ENCODE measurements around the gene CD3G. TPM values are rescaled to one million over a fixed set of nuclear protein-coding genes. Genes with fewer than 3 reads are reported as not detected.

CD3G gene
- total RNA-seq, 1 donor from 2014 or later, result 2.2 TPM

DNA sequence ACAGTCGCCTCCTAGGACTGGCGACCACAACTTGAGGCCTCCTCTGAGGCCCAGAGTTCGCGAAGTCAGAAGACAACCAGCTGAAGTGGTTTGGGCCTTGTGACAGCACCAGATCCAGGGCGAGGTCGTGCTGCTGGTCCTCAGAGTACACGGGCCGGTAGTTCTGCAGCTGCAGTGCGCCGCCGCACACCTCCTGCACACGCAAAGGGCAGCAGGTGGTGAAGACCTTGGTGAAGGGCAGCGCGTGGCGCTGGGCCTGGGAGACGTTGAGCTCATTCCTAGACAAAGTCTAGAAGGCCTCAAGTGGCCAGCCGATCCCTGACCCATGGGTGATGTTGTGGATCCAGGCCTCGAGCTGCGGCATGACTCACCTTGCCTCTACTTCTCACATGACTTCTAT lies 21.4 kb upstream of the CD3G start:
- no peak for TF ChIP-seq POLR2A (IDR thresholded peaks at IDR 0.05)
- no peak for TF ChIP-seq CTCF (IDR thresholded peaks at IDR 0.05)
- TF ChIP-seq POLR2AphosphoS5 (IDR thresholded peaks at IDR 0.05; ENCODE audit: insufficient read depth in 1 of 2, low read depth in 1 of 2), result no peak
- Histone ChIP-seq H3K27ac (no peak overlapping the region), H3K27me3 (no peaks in the 10 kb centered on the region), H3K4me1 (no peaks in the 10 kb centered on the region), H3K4me3 (no peak overlapping the region), H3K9me3 (no peaks in the 10 kb centered on the region), H3K36me3 (no peaks in the 10 kb centered on the region)
- DNase-seq (ENCODE audit: extremely low spot score in 2 of 2), result no peak
- intact Hi-C loops (cut with DNase I), result no loop called here

DNA sequence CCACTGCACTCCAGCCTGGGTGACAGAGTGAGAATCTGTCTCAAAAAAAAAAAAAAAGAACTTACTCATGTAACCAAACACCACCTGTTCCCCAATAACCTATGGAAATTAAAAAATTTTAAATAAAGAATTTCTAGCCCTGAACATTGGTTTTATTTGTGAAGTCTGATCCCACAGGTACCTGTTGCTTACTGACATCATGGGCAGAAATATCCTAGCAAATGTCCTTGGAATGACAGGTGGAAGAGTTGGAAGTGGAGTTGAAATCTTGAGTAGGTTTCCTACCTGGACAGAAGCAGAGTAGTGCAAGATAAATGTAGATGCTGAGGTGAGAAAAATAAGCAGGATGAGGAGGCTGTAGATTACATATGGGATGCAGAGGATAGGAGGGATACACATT lies 18.9 kb upstream of the CD3G start:
- H3K27me3 ChIP-seq, result no peaks in the 10 kb centered on the region
- intact Hi-C loops (cut with DNase I), result no loop called here
- H3K4me1 ChIP-seq, result no peaks in the 10 kb centered on the region
- TF ChIP-seq POLR2AphosphoS5 (IDR thresholded peaks at IDR 0.05; ENCODE audit: insufficient read depth in 1 of 2, low read depth in 1 of 2) (no peak), POLR2A (IDR thresholded peaks at IDR 0.05) (no peak), CTCF (IDR thresholded peaks at IDR 0.05) (no peak)
- no peak overlapping the region for H3K4me3 ChIP-seq
- no peaks in the 10 kb centered on the region for H3K9me3 ChIP-seq
- H3K36me3 ChIP-seq, result no peaks in the 10 kb centered on the region
- DNase-seq (ENCODE audit: extremely low spot score in 2 of 2), result no peak
- no peak overlapping the region for H3K27ac ChIP-seq

DNA sequence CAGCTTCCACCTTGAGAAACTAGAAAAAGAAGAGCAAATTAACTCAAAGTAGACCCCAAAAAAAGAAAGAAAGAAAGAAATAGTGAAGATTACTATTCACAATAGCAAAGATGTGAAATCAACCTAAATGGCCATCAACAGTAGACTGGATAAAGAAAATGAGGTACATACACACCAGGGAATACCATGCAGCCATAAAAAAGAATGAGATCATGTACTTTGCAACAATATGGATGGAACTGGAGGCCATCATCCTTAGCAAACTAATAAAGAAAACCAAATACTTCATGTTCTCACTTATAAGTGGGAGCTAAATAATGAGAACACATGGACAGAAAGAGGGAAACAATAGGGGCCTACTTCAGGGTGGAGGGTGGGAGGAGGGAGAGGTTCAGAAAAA lies 15.4 kb upstream of the CD3G start:
- no peak for TF ChIP-seq CTCF (IDR thresholded peaks at IDR 0.05)
- TF ChIP-seq POLR2AphosphoS5 (IDR thresholded peaks at IDR 0.05; ENCODE audit: insufficient read depth in 1 of 2, low read depth in 1 of 2), result no peak
- TF ChIP-seq POLR2A (IDR thresholded peaks at IDR 0.05), result no peak
- H3K36me3 ChIP-seq, result no peaks in the 10 kb centered on the region
- no peaks in the 10 kb centered on the region for H3K4me1 ChIP-seq
- no peak for DNase-seq (ENCODE audit: extremely low spot score in 2 of 2)
- intact Hi-C loops (cut with DNase I), result no loop called here
- H3K4me3 ChIP-seq, result no peak overlapping the region
- H3K27ac ChIP-seq, result no peak overlapping the region
- no peaks in the 10 kb centered on the region for H3K27me3 ChIP-seq
- no peaks in the 10 kb centered on the region for H3K9me3 ChIP-seq

DNA sequence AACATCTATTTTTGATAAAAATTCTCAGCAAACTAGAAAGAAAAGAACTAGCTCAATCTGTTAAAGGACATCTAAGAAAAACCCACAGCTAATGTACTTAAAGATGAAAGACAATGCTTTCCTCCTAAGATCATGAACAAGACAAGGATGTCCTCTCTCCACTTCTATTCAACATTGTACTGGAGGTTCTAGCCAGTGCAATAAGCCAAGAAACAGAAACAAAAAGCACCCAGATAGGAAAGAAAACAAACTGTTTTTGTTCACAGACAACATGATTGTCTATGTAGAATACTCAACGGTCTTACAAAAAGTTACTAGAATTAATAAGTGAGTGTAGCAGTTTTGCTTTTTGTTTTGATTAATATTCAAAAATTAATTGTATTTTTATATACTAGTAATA lies 9.4 kb upstream of the CD3G start:
- Histone ChIP-seq H3K27ac (no peak overlapping the region), H3K27me3 (no peaks in the 10 kb centered on the region), H3K4me1 (no peaks in the 10 kb centered on the region), H3K9me3 (no peaks in the 10 kb centered on the region), H3K36me3 (no peaks in the 10 kb centered on the region), H3K4me3 (no peak overlapping the region)
- no peak for DNase-seq (ENCODE audit: extremely low spot score in 2 of 2)
- no peak for TF ChIP-seq CTCF (IDR thresholded peaks at IDR 0.05)
- no peak for TF ChIP-seq POLR2A (IDR thresholded peaks at IDR 0.05)
- no peak for TF ChIP-seq POLR2AphosphoS5 (IDR thresholded peaks at IDR 0.05; ENCODE audit: insufficient read depth in 1 of 2, low read depth in 1 of 2)
- intact Hi-C loops (cut with DNase I), result no loop called here

DNA sequence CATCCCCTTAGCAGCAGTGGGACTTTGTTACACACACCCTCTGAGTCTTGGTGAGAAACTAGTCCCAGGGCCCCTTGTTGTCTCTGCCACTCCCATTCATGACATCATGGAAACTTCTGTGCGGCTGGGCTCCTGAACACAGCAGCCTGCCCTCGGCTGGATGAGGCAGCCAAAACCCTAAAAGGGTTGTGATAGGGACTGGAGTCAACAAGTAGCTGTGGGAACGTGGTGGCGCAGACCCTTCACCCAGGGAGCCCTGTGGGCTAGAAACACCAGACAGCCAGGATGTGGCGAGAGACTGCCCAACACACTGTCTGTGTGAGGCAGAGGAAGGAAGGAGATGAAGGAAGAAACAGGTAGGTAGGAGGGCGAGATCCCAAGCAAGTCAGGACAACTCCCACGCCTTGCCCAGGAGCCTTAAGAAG lies 5.5 kb upstream of the CD3G start:
- Histone ChIP-seq H3K9me3 (no peaks in the 10 kb centered on the region), H3K27me3 (no peaks in the 10 kb centered on the region), H3K4me3 (no peak overlapping the region), H3K36me3 (no peaks in the 10 kb centered on the region), H3K27ac (no peak overlapping the region), H3K4me1 (no peaks in the 10 kb centered on the region)
- intact Hi-C loops (cut with DNase I), result no loop called here
- TF ChIP-seq POLR2A (IDR thresholded peaks at IDR 0.05) (no peak), CTCF (IDR thresholded peaks at IDR 0.05) (no peak), POLR2AphosphoS5 (IDR thresholded peaks at IDR 0.05; ENCODE audit: insufficient read depth in 1 of 2, low read depth in 1 of 2) (peak in 1 of 2 donors; percentile 58)
- peak in 1 of 2 donors; percentile 69 for DNase-seq (ENCODE audit: extremely low spot score in 2 of 2)

All from vagina (tissue), 2 donors.